GM12874 (cell line): ENCODE measurements around the gene HAP1.

Experiments used
- CTCF ChIP-seq: IDR thresholded peaks from 2 replicates; pipeline ENCODE4 v1.5.1; 2011; ENCODE audit warnings: low read depth, mild to moderate bottlenecking, control low read depth, low read length, moderate library complexity; ENCODE audit not compliant: insufficient read depth

Gene HAP1, protein sequence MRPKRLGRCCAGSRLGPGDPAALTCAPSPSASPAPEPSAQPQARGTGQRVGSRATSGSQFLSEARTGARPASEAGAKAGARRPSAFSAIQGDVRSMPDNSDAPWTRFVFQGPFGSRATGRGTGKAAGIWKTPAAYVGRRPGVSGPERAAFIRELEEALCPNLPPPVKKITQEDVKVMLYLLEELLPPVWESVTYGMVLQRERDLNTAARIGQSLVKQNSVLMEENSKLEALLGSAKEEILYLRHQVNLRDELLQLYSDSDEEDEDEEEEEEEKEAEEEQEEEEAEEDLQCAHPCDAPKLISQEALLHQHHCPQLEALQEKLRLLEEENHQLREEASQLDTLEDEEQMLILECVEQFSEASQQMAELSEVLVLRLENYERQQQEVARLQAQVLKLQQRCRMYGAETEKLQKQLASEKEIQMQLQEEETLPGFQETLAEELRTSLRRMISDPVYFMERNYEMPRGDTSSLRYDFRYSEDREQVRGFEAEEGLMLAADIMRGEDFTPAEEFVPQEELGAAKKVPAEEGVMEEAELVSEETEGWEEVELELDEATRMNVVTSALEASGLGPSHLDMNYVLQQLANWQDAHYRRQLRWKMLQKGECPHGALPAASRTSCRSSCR

DNA sequence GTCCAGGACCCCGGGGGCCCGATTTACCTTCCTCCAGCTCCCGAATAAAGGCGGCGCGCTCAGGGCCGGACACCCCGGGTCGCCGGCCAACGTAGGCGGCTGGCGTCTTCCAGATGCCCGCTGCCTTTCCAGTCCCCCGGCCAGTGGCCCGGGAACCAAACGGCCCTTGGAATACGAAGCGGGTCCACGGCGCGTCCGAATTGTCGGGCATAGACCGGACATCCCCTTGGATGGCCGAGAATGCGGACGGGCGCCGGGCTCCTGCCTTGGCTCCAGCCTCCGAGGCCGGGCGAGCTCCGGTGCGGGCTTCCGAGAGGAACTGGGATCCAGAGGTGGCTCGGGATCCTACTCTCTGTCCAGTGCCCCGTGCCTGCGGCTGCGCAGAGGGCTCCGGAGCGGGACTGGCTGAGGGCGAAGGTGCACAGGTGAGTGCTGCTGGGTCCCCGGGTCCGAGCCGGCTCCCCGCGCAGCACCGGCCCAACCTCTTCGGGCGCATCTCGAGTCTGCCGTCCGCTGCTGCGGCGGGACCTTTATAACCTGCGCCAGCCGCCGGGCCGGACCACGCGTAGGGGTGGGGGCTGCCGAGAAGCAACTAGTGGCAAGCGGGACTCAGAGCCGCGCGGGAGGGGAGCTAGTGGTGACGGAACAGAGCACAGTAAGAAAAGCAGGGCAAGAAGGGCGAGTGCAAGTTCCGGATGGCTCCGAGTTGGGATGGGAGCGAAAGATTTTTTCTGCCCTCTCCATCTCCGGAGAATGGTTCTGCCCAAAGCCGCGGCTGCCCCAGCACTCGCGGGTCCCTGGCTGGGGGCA is at the start of gene HAP1:
Gene HAP1, minus strand, starts transcription at position 505 of the 810 bp plus-strand sequence. Its CDS starts 9 bp downstream, at position 496.
- no peak for TF ChIP-seq CTCF

DNA sequence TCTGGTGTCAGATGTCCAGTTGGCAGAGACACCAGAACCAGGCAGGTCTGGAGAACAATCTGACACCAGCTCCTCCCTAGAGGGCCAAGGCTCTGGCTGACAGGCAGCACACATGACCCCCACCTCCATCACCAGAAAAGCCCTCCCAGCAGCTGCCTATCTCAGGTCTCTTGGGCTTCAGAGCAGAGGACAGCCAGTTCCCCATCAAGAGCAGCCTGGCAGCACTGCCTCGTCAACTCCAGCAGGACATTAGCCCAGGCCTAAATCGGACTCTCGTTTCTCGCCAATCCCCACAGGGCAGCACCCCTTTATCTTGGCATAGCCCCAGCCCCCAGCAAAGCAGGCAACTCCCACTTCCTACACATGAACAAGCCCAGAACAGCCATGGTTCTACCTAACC is 47.7 kb upstream of the HAP1 start:
- TF ChIP-seq CTCF: no peak

DNA sequence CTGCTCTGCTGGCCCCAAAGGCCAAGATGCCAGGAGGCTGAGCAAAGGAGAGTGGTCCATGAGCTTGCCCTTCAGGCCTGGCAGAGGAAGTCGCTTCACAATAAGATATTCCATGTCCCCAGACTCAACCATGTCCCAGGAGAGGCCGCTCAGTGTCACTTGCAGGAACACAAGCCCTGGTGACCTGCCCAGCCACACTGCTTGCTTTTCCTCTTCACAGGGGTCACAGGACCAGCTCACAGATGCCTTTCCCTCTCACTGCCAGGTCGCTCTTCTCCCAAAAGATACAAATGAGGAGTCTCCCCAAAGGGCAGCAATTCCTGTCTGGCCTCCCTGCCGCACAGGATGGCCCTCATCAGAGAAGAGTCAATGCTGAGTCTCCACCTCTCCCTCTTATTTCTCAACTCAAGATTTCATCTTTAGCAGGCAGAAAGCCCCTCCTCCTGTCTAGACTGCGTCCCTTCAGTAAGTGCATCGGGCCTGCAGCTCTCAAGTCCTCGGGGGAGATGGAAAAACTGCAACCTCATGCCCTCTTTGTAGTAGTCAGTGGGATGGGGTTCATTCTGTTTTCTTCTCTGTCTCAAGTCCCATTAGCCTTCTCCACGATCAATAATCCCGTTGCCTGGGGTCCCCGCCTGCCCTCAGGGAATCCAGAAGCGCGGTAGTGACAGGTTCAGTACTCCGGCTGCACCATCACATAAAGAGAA is 47.1 kb upstream of the HAP1 start:
- TF ChIP-seq CTCF: no peak

- TF ChIP-seq CTCF: no peak
These were observed 45.5 kb upstream of the HAP1 start for GRCh38 chr17:41779954-41780353.

GRCh38 chr17:41777574-41778188 is 43.2 kb upstream of the HAP1 start:
- TF ChIP-seq CTCF: no peak

DNA sequence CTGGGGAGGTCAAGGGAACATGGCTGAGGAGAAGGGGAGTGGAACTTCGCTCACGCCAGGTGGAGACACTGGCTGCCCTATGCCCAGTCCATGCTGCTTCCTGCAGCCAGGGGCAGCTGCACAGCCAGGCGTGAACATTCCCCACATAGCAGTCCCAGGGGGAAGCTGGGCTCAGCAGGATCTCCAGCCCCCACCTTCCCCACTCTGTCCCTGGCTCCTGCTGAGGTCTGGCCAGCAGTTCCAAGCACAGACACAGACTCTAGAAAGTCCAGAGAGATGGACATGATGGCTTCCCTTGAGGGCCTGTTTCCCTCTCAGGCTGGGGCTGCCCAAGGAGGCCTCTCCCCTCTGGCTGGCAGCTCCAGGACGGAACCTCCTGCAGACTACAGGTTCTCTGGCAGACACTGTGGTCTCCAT is 42.7 kb upstream of the HAP1 start:
- no peak for TF ChIP-seq CTCF
